Testis (tissue), 3 donors: ENCODE measurements around the gene CFHR5. TPM values are rescaled to one million over a fixed set of nuclear protein-coding genes. Genes with fewer than 3 reads are reported as not detected.

ENCODE experiments used
- DNase-seq: peaks from one replicate; pipeline ENCODE4 v3.0.0-alpha.2; 2019
- H3K27ac ChIP-seq, 2 donors: fragments of 200-600 bp; sonication (generic); one replicate each; pipeline ENCODE4 v1.5.1; 2019
- H3K27me3 ChIP-seq: fragments of 200-600 bp; sonication (generic); one replicate; pipeline ENCODE4 v1.5.1; 2019
- H3K36me3 ChIP-seq: fragments of 200-600 bp; sonication (generic); one replicate; pipeline ENCODE4 v1.5.1; 2017; ENCODE audit warnings: low read depth; ENCODE audit errors: missing control alignments
- H3K4me1 ChIP-seq: fragments of 200-600 bp; sonication (generic); one replicate; pipeline ENCODE4 v1.5.1; 2019
- H3K4me3 ChIP-seq, 2 donors: fragments of 200-600 bp; sonication (generic); one replicate each; pipeline ENCODE4 v1.5.1; 2017 to 2019
- H3K9me3 ChIP-seq: fragments of 200-600 bp; sonication (generic); one replicate; pipeline ENCODE4 v1.5.1; 2017
- CTCF ChIP-seq, 3 experiments: fragments of 450-650 bp in 2 of 3; fragments of 200-600 bp in 1 of 3; sonication (generic) in 1 of 3; IDR thresholded peaks; one replicate each; pipeline ENCODE4 v1.5.1; 2016 to 2019; ENCODE audit warnings: antibody characterized with exemption in 3 of 3, mild to moderate bottlenecking in 2 of 3, moderate library complexity in 1 of 3
- POLR2A ChIP-seq: fragments of 450-650 bp; IDR thresholded peaks from one replicate; pipeline ENCODE4 v1.6.1; 2017; ENCODE audit warnings: antibody characterized with exemption, mild to moderate bottlenecking, moderate library complexity
- intact Hi-C: fragments of 100-400 bp; cut with DNase I; formaldehyde crosslinking; loops from one replicate; pipeline ENCODE4 v1.15.1; 2023; ENCODE audit warnings: low total_unique reads
- polyA plus RNA-seq: library from polyadenylated mRNA; stranded (reverse); fragments of 350-450 nt; fragmentation: Illumina TruSeq; extraction: RNeasy Lipid Tissue Mini Kit (QIAGEN cat#74804); gene quantifications from one replicate; pipeline ENCODE4 v1.2.3, GENCODE V29; 2014; ENCODE audit warnings: low read depth, low replicate concordance; ENCODE audit not compliant: insufficient read depth
- small RNA-seq, 2 donors: library from RNA; depleted of rRNA; stranded (forward); fragments of <200 nt; gene quantifications; one replicate each; pipeline ENCODE3, GENCODE V24; 2016
- total RNA-seq, 2 donors: library from RNA; depleted of rRNA; stranded (reverse); fragments of >200 nt; gene quantifications; one replicate each; pipeline ENCODE4 v1.2.3, GENCODE V29; 2016

The CFHR5 gene
- total and polyA plus RNA-seq, 3 donors from 2014 or later, result 0.11 to 0.24 (median 0.12) TPM

GRCh38 chr1:197049100-197049499 lies 71.7 kb downstream of the CFHR5 start:
- no peak for DNase-seq
- no peaks in the 10 kb centered on the region for H3K36me3 ChIP-seq
- H3K9me3 ChIP-seq, result no peaks in the 10 kb centered on the region
- intact Hi-C loops, result no loop called here
- H3K4me3 ChIP-seq, result no peak overlapping the region
- H3K4me1 ChIP-seq, result no peaks in the 10 kb centered on the region
- H3K27ac ChIP-seq, result no peak overlapping the region
- TF ChIP-seq POLR2A (no peak), CTCF (IDR thresholded peaks at IDR 0.05) (no peak)
- no peaks in the 10 kb centered on the region for H3K27me3 ChIP-seq

Small RNAs within 50 kb of the gene (small RNA-seq; reads per million reads assigned to genes)
- gene AL139418.1, result 0 reads per million in 2 donors

Other genes with a start within 250 kb of the CFHR5 start
- gene CFHR3, start 202.7 kb upstream of the CFHR5 start, total RNA-seq, result 1 to 10 TPM in 1 of 2 donors, not detected in 1; 1.0 TPM
- not detected for gene CFHR3, start 202.7 kb upstream of the CFHR5 start, polyA plus RNA-seq
- not detected for gene CFHR1, start 157.8 kb upstream of the CFHR5 start, total RNA-seq
- 0.57 TPM for gene CFHR1, start 157.8 kb upstream of the CFHR5 start, polyA plus RNA-seq
- under 1 TPM in 1 of 2 donors, not detected in 1; 0.25 TPM for gene CFHR4, start 89.5 kb upstream of the CFHR5 start, total RNA-seq
- not detected for gene CFHR4, start 89.5 kb upstream of the CFHR5 start, polyA plus RNA-seq
- not detected for gene CFHR2, start 33.8 kb upstream of the CFHR5 start, total RNA-seq
- not detected for gene CFHR2, start 33.8 kb upstream of the CFHR5 start, polyA plus RNA-seq
- gene F13B, start 89.7 kb downstream of the CFHR5 start, total RNA-seq, result under 1 TPM; 0.31 TPM
- 0.70 TPM for gene F13B, start 89.7 kb downstream of the CFHR5 start, polyA plus RNA-seq
- gene ASPM, start 169.1 kb downstream of the CFHR5 start, total RNA-seq, result 10 to 100 TPM; 10.6 to 13.4 TPM
- 1.6 TPM for gene ASPM, start 169.1 kb downstream of the CFHR5 start, polyA plus RNA-seq
- gene ZBTB41, start 223.7 kb downstream of the CFHR5 start, total RNA-seq, result 10 to 100 TPM; 14.3 to 14.6 TPM
- 4.9 TPM for gene ZBTB41, start 223.7 kb downstream of the CFHR5 start, polyA plus RNA-seq